Measurements from ENCODE around the gene GJD4. TPM values are rescaled to one million over a fixed set of nuclear protein-coding genes. Genes with fewer than 3 reads are reported as not detected.

GJD4 gene
- total and polyA plus RNA-seq, 2 donors (not counting 3 experiments of a cell fraction or from before 2014, with no cell fraction given), result not detected

GRCh38 chr10:35641676-35642034, 36.5 kb downstream of the GJD4 start:
- peaks cover 39% of the 10 kb centered on the region for H3K4me1 ChIP-seq (ENCODE audit: control insufficient read depth, extremely low read depth, insufficient read depth, low read length)
- peak overlapping the region; percentile 25 for H3K27ac ChIP-seq (ENCODE audit: insufficient read depth, low read depth, low read length)
- no peaks in the 10 kb centered on the region for H3K9me1 ChIP-seq (replicated peaks; ENCODE audit: control insufficient read depth, extremely low read depth, insufficient read depth, low read length)
- FAIRE-seq (no peak), DNase-seq (ENCODE audit: low read depth, low spot score) (no peak)
- POLR2A ChIA-PET, result no interaction called here
- H3K9ac ChIP-seq (replicated peaks; ENCODE audit: extremely low read depth, insufficient read depth, low read length), result peak overlapping the region; percentile 41
- no peaks in the 10 kb centered on the region for H4K20me1 ChIP-seq (replicated peaks; ENCODE audit: control insufficient read depth, extremely low read depth, insufficient read depth, low read length)
- intact Hi-C loops (cut with micrococcal nuclease) (loop anchor here (1.0 to 5.0 kb wide), 8 partner anchors 249 to 966 kb away; no protein-coding TSS in a partner anchor), dilution Hi-C loops (cut with MboI; ENCODE audit: extremely low pct_ligation_motif_present, low sequenced_read_pairs) (no loop called here)
- TF ChIP-seq JUN (IDR thresholded peaks at IDR 0.05; ENCODE audit: borderline replicate concordance, insufficient read depth, insufficient read length, low read depth) (no peak), FOS (IDR thresholded peaks at IDR 0.05; ENCODE audit: borderline replicate concordance, insufficient read depth, low read length) (no peak), POLR2AphosphoS5 (IDR thresholded peaks at IDR 0.05; ENCODE audit: insufficient read depth, low read depth, low read length) (no peak), CTCF (IDR thresholded peaks at IDR 0.05; ENCODE audit: extremely low read depth in 1 of 2, insufficient read depth in 1 of 2, low read depth in 1 of 2, low read length in 2 of 2) (no peak), EZH2 (IDR thresholded peaks at IDR 0.05; ENCODE audit: borderline replicate concordance, low read depth, low read length, severe bottlenecking) (no peak), MYC (IDR thresholded peaks at IDR 0.05; ENCODE audit: low read depth, low read length) (no peak), POLR2A (IDR thresholded peaks at IDR 0.05; ENCODE audit: low read depth, low read length) (no peak), MAX (IDR thresholded peaks at IDR 0.05; ENCODE audit: insufficient read depth, insufficient read length) (no peak), GATA2 (IDR thresholded peaks at IDR 0.05; ENCODE audit: insufficient read depth, insufficient read length, low read depth, low read length) (no peak)
- BruUV-seq (replicated peaks), result no TSS peak
- H3K79me2 ChIP-seq (ENCODE audit: control insufficient read depth, insufficient read depth, low read length), result peaks cover 3% of the 10 kb centered on the region
- peak overlapping the region; percentile 97 for H3K4me2 ChIP-seq (ENCODE audit: insufficient read depth, low read length)
- H3K9me3 ChIP-seq (replicated peaks; ENCODE audit: control insufficient read depth, insufficient read depth, low read length), result no peaks in the 10 kb centered on the region
- H2AFZ ChIP-seq (ENCODE audit: low read depth, low read length), result peak overlapping the region; percentile 82
- H3K4me3 ChIP-seq (replicated peaks in 1 of 3; ENCODE audit: insufficient read depth in 1 of 3, low read depth in 1 of 3, low read length in 3 of 3), result peak overlapping the region; percentile 58 to 74 (median 72)
- H3K36me3 ChIP-seq (ENCODE audit: control insufficient read depth in 2 of 2, extremely low read depth in 1 of 2, insufficient read depth in 2 of 2, low read length in 2 of 2), result no peaks in the 10 kb centered on the region
- H3K27me3 ChIP-seq (ENCODE audit: control insufficient read depth in 2 of 2, insufficient read depth in 2 of 2, low read length in 2 of 2), result peaks cover 2 to 25% of the 10 kb centered on the region in 2 experiments
- CTCF ChIA-PET, result interaction anchor here (1.2 to 10.8 kb wide), 4 partner anchors 275 to 1239 kb away, joined by 6 to 316 read pairs (median 72); no protein-coding TSS in a partner anchor
